HepG2 (cell line): Measurements from ENCODE around the gene SLC6A12. TPM values are rescaled to one million over a fixed set of nuclear protein-coding genes. Genes with fewer than 3 reads are reported as not detected.

ENCODE experiments used
- ATAC-seq: fragments of 200-7000 bp; cut with Tn5 transposase; 3 replicates; pipeline ENCODE4 v1.9.1; 2020; ENCODE audit warnings: mild to moderate bottlenecking, moderate library complexity
- BruUV-seq: library from RNA; stranded (reverse); fragments of 400-500 nt; replicated peaks from 2 replicates; lab custom pipeline; 2021; lab: Mats Ljungman, UMichigan
- CTCF ChIA-PET: fragments of 300-600 bp; formaldehyde crosslinking; extraction: SDS; loops from one replicate; lab custom pipeline; 2021; ENCODE audit warnings: low total read pairs, inconsistent platforms, low intra/inter-chr PET ratio; lab: Yijun Ruan, JAX
- POLR2A ChIA-PET: fragments of 350-600 bp; sonication (Branson Sonifier 250); formaldehyde crosslinking; loops from one replicate; lab custom pipeline; 2020; ENCODE audit warnings: antibody characterized with exemption, inconsistent platforms; lab: Yijun Ruan, JAX
- DNase-seq: peaks from one replicate; pipeline ENCODE4 v3.0.0-alpha.2; 2015; ENCODE audit warnings: low spot score
- FAIRE-seq: peaks from 3 replicates; lab custom pipeline; 2011; peaks lifted over from hg19 to GRCh38; lab: Jason Lieb, UNC
- H2AFZ ChIP-seq: one replicate; pipeline ENCODE4 v1.6.1; 2011; ENCODE audit warnings: low read length, inconsistent platforms
- H3K27ac ChIP-seq: fragments of 300-600 bp; 3 replicates; pipeline ENCODE4 v1.8.0; 2011; ENCODE audit warnings: mixed run types, mild to moderate bottlenecking, mixed read lengths, low read length, inconsistent platforms; ENCODE audit not compliant: insufficient read depth; ENCODE audit errors: extremely low read length
- H3K27me3 ChIP-seq, 2 experiments: fragments of 200-600 bp in 1 of 2; 2 replicates in 1 of 2; 3 replicates in 1 of 2; pipeline versions ENCODE4 v1.6.0 to v1.8.0; 2011; ENCODE audit warnings: low read length in 2 of 2, mild to moderate bottlenecking in 2 of 2, moderate library complexity in 2 of 2, inconsistent platforms in 1 of 2; ENCODE audit not compliant: insufficient read depth in 2 of 2, control insufficient read depth in 1 of 2
- H3K36me3 ChIP-seq, 2 experiments: fragments of 200-600 bp in 1 of 2; replicated peaks in 1 of 2; 2 replicates in 1 of 2; 3 replicates in 1 of 2; pipeline versions ENCODE4 v1.5.1 to v1.8.0; 2011; ENCODE audit warnings: low read length in 2 of 2, inconsistent platforms in 1 of 2; ENCODE audit not compliant: insufficient read depth in 2 of 2, control insufficient read depth in 1 of 2
- H3K4me1 ChIP-seq: 2 replicates; pipeline ENCODE4 v1.5.1; 2012; ENCODE audit warnings: low read length, inconsistent platforms; ENCODE audit not compliant: insufficient read depth
- H3K4me2 ChIP-seq: 2 replicates; pipeline ENCODE4 v1.6.0; 2011; ENCODE audit warnings: low read depth, low read length, inconsistent platforms
- H3K4me3 ChIP-seq, 3 experiments: fragments of 200-600 bp in 1 of 3; sonication (generic), shearing (Covaris generic) in 1 of 3; replicated peaks in 1 of 3; 2 replicates each; pipeline ENCODE4 v1.5.1; 2011 to 2016; ENCODE audit warnings: low read length in 3 of 3, inconsistent platforms in 2 of 3, low read depth in 2 of 3, mild to moderate bottlenecking in 2 of 3, control low read depth in 1 of 3, mixed read lengths in 1 of 3; ENCODE audit not compliant: insufficient read depth in 1 of 3
- H3K79me2 ChIP-seq: one replicate; pipeline ENCODE4 v1.6.1; 2011; ENCODE audit warnings: low read length, inconsistent platforms; ENCODE audit not compliant: insufficient read depth
- H3K9ac ChIP-seq: 2 replicates; pipeline ENCODE4 v1.6.0; 2011; ENCODE audit warnings: mild to moderate bottlenecking, low read depth, low read length, inconsistent platforms; ENCODE audit not compliant: insufficient read depth
- H3K9me3 ChIP-seq: 2 replicates; pipeline ENCODE4 v1.5.1; 2012; ENCODE audit warnings: mild to moderate bottlenecking, low read length
- H4K20me1 ChIP-seq: 2 replicates; pipeline ENCODE4 v1.6.0; 2011; ENCODE audit warnings: inconsistent platforms, mild to moderate bottlenecking, low read length, moderate library complexity; ENCODE audit not compliant: insufficient read depth
- ERF ChIP-seq: IDR thresholded peaks from 2 replicates; pipeline ENCODE4 v1.6.1; 2018; ENCODE audit warnings: missing biosample characterization, missing genetic modification reagents
- KAT7 ChIP-seq: IDR thresholded peaks from 2 replicates; pipeline ENCODE4 v1.6.1; 2018; ENCODE audit warnings: borderline replicate concordance, missing compliant biosample characterization
- SAP130 ChIP-seq: IDR thresholded peaks from 2 replicates; pipeline ENCODE4 v1.6.1; 2016; ENCODE audit warnings: low read depth
- ZBTB37 ChIP-seq: sonication (generic); formaldehyde crosslinking; IDR thresholded peaks from 2 replicates; pipeline ENCODE4 v1.4.0; 2020; ENCODE audit warnings: mild to moderate bottlenecking, missing genetic modification reagents
- ZFX ChIP-seq: sonication (generic); formaldehyde crosslinking; IDR thresholded peaks from 2 replicates; pipeline ENCODE4 v1.4.0; 2020; ENCODE audit warnings: mild to moderate bottlenecking, low read depth, missing genetic modification reagents, moderate library complexity
- ZNF121 ChIP-seq: sonication (generic); formaldehyde crosslinking; IDR thresholded peaks from 2 replicates; pipeline ENCODE4 v1.5.0; 2020; ENCODE audit warnings: mild to moderate bottlenecking, missing genetic modification reagents
- ZNF263 ChIP-seq: sonication (generic); formaldehyde crosslinking; IDR thresholded peaks from 2 replicates; pipeline ENCODE4 v1.4.0; 2020; ENCODE audit warnings: missing genetic modification reagents
- ZNF552 ChIP-seq: sonication (generic); formaldehyde crosslinking; IDR thresholded peaks from 2 replicates; pipeline ENCODE4 v1.9.0; 2022; ENCODE audit warnings: missing genetic modification reagents, mild to moderate bottlenecking, borderline replicate concordance
- ZNF556 ChIP-seq: sonication (generic); formaldehyde crosslinking; IDR thresholded peaks from 2 replicates; pipeline ENCODE4 v1.4.0; 2020; ENCODE audit warnings: mild to moderate bottlenecking, missing genetic modification reagents, borderline replicate concordance
- WGBS: methylation state at CpG from one replicate; pipeline ENCODE4 v1.1.6; 2017; ENCODE audit warnings: low lambda C conversion rate; 5-methylcytosine and 5-hydroxymethylcytosine counted together
- in situ Hi-C: cut with HindIII; loops from 2 replicates; pipeline ENCODE4 v1.10.0; 2017; ENCODE audit warnings: low pct_unique_long_range_greater_than_20kb; ENCODE audit not compliant: extremely low pct_ligation_motif_present
- intact Hi-C: fragments of 100-400 bp; cut with micrococcal nuclease; formaldehyde crosslinking; loops from one replicate; pipeline ENCODE4 v1.10.0; 2022; ENCODE audit not compliant: unreplicated experiment
- polyA plus RNA-seq, 8 experiments: library from polyadenylated mRNA; depleted of rRNA in 3 of 8; stranded (reverse) in 7 of 8; unstranded in 1 of 8; fragments of >200 nt; fragmentation: Illumina TruSeq in 4 of 8; extraction: Trizol in 4 of 8; gene quantifications; 2 replicates each; pipeline versions ENCODE4 v1.2.1 to v1.2.3, GENCODE V29; 2011 to 2016; ENCODE audit warnings: low read depth in 4 of 8, missing spikeins in 1 of 8, mixed read lengths in 1 of 8; ENCODE audit not compliant: insufficient read depth in 1 of 8
- total RNA-seq, 5 experiments: library from RNA; depleted of rRNA; stranded (reverse); fragments of >200 nt; fragmentation: Illumina TruSeq; extraction: Trizol; gene quantifications; 2 replicates each; pipeline ENCODE4 v1.2.3, GENCODE V29; 2016; ENCODE audit warnings: low read depth in 1 of 5
- TF ChIP-seq, protein P1 (sequence below): sonication (generic); formaldehyde crosslinking; IDR thresholded peaks from 2 replicates; pipeline ENCODE4 v1.4.0; 2020; ENCODE audit warnings: missing genetic modification reagents

SLC6A12 gene
- total and polyA plus RNA-seq, 2 of the 13 experiments (the other 11 are each of a cell fraction or from before 2014, with no cell fraction given): 3.7 to 18.8 TPM

DNA sequence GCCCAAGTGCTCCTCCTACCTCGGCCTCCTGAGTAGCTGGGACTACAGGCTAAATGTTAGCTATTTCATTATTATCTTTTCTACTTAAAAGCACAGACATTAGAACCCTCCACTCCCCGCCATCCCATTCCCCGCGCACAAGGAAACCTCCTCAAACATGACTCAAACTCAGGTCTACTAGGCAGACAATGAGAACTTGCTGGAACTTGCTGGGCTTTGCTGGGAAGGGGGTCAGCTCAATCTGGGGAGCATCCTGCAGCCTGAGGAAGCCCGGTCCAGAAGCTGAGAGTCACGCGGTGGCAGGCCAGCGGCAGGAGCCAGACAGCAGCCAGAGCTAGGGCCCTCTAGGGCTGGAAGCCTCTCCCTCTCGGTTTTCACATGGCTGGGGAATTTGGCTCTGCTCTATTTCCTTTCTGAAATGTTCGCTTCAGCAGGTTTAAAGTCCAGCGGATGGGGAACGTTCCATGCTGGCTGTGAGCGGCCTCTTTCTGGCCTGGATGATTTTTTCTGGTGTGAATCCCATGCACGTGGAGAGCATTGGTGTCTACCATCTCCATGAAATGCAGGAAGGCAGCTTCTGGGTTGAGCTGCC lies 68.5 kb downstream of the SLC6A12 start (continued):
- TF ChIP-seq, protein P1, sequence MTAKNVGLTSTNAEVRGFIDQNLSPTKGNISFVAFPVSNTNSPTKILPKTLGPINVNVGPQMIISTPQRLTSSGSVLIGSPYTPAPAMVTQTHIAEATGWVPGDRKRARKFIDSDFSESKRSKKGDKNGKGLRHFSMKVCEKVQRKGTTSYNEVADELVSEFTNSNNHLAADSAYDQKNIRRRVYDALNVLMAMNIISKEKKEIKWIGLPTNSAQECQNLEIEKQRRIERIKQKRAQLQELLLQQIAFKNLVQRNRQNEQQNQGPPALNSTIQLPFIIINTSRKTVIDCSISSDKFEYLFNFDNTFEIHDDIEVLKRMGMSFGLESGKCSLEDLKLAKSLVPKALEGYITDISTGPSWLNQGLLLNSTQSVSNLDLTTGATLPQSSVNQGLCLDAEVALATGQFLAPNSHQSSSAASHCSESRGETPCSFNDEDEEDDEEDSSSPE (CRISPR knock-in tag): peak; percentile 27; the same call in 1 of the 2 replicates
- TF ChIP-seq ZBTB37 (CRISPR knock-in tag) (no peak), ERF (CRISPR knock-in tag) (peak; percentile 31; the same call in 1 of the 2 replicates), SAP130 (CRISPR knock-in tag) (peak; percentile 37; the same call in 1 of the 2 replicates), KAT7 (CRISPR knock-in tag) (no peak), ZFX (CRISPR knock-in tag) (peak; percentile 22; the same call in 1 of the 2 replicates), ZNF552 (CRISPR knock-in tag) (no peak)

GRCh38 chr12:144650-145284 lies 69.2 kb downstream of the SLC6A12 start:
- no TSS peak for BruUV-seq
- Histone ChIP-seq H3K79me2 (no peaks in the 10 kb centered on the region), H3K36me3 (no peaks in the 10 kb centered on the region), H2AFZ (no peak overlapping the region), H3K4me2 (peak overlapping the region; percentile 83), H3K9me3 (no peaks in the 10 kb centered on the region), H3K9ac (peak overlapping the region; percentile 19; the same call in 1 of the 2 replicates), H3K27ac (no peak overlapping the region), H3K4me3 (peak overlapping the region; percentile 20 to 62 (median 45); a peak in 5 of 6 replicates), H3K27me3 (peaks cover 0 to 29% of the 10 kb centered on the region in 2 experiments; a peak in 3 of 5 replicates), H4K20me1 (no peaks in the 10 kb centered on the region), H3K4me1 (peaks cover 43% of the 10 kb centered on the region)
- peak; percentile 8 for FAIRE-seq
- peak; percentile 51 for TF ChIP-seq ZNF121
- peak; percentile 50; the same call in 1 of the 2 replicates for TF ChIP-seq ZNF263 (CRISPR knock-in tag)
- no peak for TF ChIP-seq ZNF556 (CRISPR knock-in tag)
- intact Hi-C loops: loop anchor here (1.0 kb wide), 1 partner anchor 38 kb away; no protein-coding TSS in a partner anchor
- no peak for DNase-seq
- in situ Hi-C loops: no loop called here
- 19% methylated on average over 4 of the region's 5 CpGs for WGBS
- POLR2A ChIA-PET: interaction anchor here (0.7 to 1.1 kb wide), 3 partner anchors 26 to 75 kb away, joined by 3 to 4 read pairs (median 4); no protein-coding TSS in a partner anchor
- CTCF ChIA-PET: no interaction called here
- ATAC-seq: peak; percentile 9; the same call in 1 of the 3 replicates
